Middle frontal gyrus (tissue), 1 donor: ENCODE data around the gene CDH5.

Experiments used
- DNase-seq: peaks from one replicate; pipeline ENCODE4 v3.0.0-alpha.2; 2015; ENCODE audit warnings: low spot score; ENCODE audit errors: extremely low spot score

Gene CDH5

DNA sequence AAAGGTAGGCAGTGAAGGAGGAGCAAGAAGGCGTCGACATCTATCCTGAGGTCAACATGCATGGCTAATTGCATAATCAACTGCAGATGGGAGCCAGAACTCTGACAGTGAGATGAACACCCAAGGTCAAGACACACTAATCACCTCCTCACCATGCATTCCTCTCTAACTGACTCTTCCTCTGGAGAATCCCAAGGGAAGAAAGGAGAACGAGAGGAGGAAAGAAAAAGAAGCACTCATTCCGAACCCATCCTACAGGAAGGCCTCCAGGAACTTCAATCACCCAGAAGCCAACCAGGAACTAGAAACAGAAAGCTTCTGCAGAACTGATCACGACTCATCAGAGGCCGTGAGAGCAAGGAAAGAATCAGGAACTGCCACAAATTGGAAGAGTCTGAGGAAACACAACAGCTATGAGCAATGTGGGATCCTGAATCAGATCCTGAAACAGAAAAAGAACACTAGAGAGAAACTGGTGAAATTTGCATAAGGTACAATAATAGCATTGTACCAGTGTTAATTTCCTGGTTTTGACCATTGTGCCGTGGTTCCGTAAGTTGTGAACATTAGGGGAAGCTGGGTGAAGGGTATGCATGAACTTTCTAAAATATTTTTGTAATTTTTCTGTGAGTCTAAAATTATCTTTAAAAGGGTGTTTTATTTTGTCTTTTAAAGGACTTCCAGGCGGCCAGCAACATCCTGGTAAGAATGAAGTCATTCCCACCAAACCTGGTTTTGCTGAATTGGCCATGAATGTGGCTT is 50.6 kb downstream of the CDH5 start:
- DNase-seq: no peak

DNA sequence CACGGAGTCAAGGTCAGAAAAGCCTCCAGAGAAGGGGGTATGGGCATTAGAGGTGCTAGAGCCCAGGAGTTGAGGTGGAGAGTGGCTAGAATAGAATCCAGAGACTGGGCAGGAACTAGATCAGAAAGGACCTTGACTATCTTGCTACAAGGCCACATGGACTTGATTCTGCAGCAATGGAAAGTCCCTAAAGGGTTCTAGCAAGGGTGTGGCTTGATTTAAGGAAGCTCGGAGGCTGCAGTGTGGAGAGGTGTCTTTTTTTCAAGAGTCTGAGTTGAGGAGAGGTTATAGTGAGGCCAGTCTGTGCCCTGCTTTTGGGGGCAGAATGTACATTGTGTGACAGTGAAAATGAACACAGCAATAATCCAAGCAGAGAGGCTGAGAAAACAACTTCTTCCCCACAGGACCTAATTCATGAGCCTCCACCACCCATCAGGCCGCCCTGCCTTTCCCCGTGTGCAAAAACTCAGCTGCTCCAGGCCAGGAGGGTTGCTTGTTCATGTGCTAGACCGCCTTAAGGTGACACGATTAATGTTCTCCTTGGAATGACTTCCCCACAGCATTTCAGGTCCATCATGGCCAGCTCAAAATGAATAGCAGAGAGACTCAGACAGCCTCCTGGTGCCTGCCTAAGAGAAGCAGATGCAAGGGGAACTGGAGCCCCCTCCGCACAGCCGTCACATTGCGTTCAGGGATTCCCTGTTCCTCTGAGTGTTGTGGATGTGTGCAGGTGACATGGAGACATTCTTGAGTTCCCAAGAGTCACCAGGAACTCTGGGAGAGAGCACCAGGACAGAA is 51.9 kb downstream of the CDH5 start:
- DNase-seq: no peak

DNA sequence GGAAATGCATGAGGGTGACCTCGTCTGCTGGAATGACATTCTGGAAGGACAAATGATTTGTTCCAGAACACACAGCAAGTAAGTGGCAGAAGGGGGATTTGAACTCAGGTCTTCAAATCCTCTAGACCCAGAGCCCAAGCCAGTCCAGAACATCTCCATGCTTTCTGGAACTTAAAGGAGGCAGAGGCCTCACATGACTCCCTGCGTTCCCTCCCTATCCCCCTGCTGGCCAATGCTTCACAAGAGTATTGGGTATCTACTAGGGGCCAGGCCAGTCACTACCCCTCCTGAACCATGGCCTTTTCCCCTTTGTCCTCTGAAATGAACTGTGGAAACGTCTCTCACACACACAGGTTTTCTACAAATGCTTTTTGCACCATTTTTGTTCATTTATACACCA is 53.0 kb downstream of the CDH5 start:
- no peak for DNase-seq

DNA sequence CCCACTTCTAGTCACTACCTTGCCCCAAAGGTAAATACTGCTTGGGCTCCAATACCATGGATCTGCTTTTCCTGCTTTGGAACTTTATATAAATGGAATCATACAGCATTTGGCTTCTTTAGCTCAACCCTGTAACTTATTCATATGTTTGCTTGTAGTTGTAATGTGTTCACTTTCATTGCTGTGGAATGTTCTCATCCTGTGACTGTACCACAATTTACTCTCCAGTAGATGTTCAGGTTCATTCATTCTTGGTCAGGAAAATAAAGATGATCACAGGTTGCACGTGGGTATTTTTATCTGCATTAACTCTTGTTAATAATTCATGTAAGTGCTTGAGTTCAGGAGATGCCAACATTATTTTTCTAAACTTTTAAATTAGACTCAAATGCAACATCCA is 53.9 kb downstream of the CDH5 start:
- DNase-seq: no peak

DNA sequence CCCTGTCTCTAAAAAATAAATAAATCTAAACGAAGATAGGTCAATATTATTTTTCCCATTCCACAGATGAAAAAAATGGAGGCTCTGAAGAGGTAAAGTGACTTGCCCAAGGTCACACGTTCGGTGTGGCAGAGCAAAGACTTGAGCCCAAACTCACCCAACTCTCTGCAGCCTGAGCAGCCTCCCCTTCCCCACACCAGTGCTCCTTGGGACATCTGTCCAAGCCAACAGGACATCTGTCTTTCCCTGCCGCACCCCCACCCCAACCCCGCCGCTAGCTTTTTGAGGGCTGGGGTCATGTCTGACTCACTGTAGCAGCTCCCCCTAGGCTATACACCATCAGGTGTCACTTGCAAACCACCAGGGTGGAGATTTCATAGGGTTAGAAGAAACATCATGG is 55.4 kb downstream of the CDH5 start:
- no peak for DNase-seq

DNA sequence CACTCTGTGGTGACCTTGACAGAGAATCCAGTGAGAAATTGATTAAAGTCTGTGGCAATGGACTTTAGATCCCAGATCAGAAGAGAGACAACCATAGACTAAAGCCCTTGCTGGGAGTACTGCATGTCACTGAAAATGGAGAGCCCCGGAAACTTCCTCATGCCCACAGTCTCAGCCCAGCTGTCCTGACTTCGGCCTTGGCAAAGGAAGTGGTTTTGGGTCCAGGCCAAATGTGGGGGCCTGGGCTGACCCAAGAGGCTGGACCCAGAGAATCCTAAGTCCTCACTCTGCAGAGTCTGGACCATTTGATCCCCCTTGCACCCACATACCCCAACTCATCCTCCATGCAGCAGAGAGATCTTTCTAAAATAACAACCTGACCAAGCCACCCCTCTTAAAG is 55.9 kb downstream of the CDH5 start:
- DNase-seq: no peak

DNA sequence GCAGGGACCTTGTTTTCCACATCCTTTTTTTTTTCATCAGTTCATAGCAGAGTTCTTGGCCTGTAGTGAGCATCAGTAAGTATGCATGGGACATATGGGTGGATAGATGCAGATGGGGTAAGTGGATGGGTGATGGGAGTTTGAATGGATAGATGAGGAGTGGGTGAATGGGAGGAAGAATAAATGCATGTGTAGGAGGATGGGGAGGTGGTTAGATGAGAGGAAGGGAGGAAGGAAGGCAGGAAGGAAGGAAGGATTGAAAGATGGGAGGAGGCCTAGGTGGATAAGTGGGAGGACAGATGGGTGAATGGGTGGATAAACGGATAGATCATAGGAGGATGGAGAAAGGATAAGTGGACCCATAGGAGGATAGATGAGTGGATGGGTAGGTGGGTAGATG is 56.7 kb downstream of the CDH5 start:
- no peak for DNase-seq

DNA sequence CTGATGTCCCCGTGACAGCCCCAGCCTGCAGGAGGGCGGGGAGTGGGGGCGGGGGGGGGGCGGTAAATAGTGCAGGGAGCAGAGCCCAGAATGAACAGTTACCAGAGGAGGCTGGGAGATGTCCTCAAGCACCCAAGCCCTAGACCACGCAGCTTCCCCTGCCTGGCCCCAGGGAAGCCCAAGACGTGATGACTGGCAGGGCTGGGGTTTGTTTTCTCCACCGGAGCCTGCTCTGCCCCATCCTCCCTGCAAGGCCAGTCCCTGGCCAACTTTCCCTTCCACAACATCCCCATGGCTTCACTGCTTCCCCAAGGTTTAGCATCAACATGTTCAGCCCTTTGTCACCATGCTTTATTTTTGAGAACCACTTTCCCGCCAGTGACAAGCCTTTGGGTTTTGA is 59.2 kb downstream of the CDH5 start:
- DNase-seq: no peak

DNA sequence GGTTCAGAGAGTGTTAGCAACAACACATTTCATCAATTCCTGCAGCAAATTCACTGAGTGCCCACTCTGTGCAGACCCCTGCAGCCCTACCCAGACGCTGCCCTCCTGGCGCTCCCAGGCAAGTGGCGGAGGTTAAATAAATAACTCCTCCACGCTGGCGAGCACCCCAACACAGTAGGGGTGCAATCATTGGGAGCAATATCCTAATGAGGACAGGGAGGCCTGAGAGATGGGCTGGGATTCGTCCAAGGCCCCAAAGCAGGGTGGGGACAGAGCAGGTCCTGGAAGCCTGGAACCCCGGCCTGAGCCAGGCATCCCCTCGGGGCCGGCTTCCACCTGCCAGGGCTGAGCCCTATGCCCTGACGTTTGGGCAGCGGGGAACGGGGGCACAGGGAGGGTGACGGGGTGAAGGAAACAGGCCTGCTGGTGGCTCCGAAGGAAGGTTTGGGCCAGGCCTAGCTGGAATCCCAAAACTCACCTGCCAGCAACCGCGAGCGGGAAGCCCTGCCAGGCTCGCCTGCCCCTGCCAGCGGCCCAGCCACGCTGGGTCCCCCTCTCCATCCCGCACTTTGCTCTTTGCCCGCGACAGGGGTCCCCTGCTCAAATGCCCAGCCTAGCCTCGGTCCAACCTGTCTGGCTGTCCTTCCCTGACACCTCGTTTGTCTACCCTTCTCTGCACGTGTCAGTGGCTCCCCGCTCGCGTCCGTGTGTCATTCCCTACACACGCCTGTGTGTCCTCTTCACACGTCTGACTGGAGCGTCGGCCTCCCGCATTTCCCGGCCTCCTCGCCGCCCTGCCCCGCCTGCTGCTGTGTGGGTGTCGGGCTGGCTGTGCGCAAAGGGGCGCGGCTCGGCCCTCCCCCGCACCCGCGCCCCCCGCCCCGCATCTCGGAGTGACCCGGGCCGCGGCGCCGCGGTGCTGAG is 59.9 kb downstream of the CDH5 start:
- DNase-seq: no peak

DNA sequence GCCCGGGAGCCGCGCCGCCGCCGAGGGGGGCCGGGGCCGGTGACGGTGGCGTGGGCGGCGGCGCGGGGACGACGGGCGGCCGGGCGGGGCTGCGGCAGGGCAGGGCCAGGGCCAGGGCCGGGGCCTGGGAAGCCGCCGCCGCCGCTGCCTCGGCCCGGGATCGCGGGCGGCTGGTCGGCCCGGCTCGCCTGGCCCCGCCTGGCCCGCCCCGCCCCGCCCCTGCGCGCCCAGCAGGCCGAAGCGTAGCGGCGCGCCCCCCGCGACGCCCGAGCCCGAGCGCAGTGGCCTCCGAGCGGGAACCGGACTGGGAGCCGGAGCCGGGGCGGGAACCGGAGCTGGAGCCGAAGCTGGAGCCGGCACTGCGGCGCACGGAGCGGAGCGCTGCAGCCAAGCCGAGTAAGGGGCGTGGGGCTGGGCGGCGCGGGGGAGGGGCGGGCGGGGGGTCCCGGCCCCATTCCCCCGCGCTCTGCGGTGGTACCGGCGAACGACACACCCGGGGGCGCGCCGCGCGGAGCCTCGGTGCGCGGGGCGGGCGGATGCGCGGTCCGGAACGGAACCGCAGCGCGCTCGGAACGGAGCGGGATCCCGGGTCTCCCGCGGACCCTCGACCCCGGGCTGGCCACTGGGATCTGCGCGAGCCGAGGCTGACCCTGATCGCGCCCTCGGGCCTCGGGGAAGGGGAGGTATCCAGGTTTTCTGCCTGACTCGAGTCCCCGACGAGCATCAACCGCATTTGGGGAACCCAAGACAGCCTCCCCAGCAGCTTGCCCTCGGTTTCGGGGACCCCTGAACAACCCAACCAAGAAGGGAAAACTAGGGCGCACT is 60.8 kb downstream of the CDH5 start, which contains the start of gene BEAN1:
BEAN1 (plus strand) TSS at position 260 of the 825 bp plus-strand sequence. CDS start 10,382 bp downstream, outside the sequence.
- no peak for DNase-seq

DNA sequence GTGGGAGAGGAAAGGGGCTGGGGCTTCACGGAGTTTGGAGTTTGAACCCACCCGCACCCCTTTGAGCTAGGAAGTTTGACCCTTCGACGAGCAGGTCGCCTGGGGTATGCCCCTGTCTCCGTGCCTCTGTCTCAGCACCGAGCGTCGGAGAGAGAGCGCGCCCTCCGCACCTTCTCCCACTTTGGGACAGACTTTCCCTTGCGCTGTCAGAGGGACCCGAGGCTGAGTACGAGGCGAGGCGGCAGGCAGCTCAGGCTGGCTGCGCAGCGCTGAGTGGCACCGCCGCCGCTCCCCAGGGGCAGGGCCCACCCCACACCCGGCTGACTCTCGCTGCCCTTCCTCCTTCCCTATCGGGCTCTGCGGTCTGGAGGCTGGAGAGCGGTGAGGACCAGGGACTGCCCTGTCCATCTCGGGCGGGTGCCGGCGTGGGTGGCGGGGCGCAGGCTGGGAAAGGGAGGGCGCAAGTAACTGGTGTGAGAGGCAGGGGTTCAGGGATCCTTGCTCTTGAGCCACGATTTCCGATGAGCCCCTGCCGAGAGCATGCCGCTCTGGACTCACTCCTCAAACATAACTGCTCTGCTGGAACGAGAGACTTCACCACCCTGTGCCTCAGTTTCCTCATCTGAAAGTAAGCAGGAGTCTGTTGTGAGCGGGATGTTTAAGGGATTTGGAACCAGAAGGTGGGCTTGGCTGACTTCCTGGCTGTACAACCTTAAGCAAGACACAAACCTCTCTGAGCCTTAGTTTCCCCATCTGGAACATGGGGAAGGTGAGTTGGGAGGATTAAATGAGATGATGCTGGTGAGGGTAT is 61.6 kb downstream of the CDH5 start:
- no peak for DNase-seq

DNA sequence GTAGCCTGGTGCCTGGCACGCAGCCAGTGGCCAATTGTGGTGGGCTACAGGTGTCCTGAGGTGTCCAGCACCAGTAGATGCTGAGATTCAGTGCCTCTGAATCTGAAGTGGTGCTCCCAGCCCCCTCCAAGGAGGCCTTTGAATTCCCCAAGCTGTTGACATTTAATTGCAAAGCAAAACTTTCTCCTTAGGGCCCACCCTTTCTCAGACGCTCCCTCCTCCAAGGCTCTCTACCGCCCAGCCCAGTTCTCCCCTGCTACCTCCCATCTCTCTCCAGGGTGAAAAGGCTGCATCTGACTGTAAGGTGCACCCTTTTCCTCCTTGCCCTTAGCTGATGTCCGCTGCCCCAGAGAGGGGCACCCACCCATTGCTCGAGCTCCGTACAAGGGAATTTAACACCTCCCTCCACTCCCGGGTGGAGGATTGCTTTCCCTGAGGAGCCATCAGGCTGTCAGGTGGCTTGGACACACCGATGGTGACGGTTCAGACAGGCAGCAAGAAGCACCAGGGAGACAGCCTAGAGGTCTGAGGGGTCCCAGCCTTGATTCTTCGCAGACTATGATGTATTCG is 62.3 kb downstream of the CDH5 start:
- no peak for DNase-seq

DNA sequence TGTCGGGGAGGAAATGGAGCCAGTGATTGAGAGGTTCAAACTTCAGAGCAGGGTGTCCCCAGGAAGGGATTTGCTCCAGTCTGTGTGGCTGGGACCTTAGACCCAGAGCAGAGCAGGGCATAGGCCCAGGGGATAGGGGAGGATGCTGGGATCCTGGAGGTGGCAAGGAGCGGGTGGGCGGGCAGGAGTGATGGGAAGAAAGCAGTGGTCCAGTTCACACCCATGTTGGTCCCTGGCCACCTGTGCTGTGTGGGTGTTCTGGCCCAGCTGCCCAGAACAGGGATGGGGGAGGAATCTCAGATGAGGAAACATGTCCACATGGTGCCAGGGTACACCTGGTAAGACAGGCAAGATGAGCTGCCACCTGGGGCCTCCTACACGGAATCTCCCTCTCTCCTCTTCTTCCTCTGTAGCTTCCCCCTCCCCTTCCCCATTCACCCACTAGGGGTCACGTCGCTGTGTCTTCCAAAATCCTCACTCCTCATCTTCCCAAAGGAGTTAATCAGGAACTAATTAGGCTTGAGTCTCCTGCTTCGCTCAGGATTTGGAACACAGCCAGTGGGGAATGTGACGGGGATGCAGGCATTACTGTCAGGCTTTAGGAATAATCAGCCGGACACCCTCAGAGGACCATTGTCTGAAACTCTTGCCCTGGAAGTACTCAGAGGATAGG is 62.9 kb downstream of the CDH5 start:
- DNase-seq: no peak

DNA sequence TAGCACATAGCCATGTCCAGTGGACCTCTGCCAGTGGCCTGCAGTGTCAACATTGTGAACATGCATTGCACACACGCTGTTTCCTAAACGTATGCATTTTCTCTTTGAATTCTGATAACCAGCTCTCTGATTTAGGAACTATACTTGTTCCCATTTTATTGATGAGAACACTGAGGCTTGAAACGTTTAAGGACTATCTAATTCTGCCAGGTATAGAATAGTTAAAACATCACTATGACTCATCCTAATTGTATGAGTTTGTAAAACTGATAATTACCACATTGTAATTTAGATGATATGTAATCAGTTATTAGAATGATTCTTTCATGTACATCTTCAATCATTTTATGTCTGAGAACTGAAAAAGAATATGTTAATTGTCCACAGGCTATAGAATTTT is 63.7 kb downstream of the CDH5 start:
- DNase-seq: no peak

DNA sequence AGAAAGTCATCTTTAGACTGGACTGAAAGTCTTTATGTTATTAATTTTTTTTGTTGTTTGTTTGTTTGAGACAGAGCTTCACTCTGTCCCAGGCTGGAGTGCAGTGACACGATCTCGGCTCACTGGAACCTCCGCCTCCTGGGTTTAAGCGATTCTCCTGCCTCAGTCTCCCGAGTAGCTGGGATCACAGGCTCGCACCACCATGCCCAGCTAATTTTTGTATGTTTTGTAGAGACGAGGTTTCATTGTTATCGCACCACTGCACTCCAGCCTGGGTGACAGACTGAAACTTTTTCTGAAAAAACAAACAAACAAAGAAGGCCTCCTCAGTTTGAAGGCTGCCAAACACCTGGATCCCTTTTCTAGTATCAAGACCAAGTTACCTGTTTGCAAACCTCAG is 65.3 kb downstream of the CDH5 start:
- no peak for DNase-seq

DNA sequence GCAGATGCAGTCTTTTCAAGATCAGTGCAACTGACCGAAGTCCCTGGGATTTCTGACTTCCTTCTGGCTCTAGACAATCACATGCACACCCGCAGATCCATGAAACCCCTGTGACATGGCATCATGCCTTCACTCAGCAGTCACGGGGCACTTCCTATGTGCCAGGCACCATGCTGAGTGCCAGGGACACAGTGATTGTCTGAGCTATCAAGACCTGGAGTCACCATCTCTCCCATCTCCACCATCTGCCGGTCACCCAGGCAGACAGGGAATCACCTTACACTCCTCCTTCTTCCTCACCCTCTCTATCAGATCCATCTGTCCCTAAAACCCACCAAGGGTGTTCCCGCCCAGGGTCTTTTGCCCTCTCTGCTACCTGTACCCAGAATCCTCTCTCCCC is 65.9 kb downstream of the CDH5 start:
- no peak for DNase-seq

DNA sequence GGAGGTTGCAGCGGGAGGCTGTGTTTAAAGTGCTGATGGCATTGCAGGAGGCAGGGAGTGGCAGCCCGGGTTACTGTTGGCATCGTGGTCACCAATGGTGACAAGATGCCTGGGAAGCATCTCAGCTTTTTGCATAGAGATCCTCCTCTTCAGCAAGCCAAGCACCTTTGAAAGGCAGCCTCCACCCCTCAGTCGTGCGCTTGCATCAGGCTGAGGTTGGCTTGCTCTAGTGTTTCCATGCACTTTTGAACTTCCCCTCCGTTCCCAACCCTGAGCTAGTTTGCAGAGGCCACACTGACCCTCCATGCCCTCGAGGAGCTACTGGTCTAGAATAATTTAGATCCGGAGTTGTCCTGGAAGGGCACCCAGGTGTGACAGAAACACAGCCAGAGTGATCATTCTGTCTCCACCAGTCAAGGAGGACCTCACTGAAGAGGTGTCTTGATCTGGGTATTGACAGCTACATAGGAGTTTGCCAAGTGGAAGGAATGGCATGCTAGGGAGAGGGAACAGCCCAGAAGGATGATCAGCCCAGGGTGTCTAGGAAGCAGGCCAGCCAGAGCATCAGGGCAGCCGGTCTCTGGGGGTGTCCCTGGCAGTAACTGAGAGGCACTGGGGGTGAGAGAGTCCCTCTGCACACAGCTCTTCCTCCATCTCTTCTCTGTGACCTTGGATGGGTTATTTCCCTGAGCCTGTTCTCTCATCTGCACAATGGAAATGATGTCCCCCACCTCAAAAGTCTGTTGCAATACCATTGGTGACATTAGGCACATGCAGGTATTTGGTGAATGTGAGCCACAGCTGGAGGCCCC is 68.3 kb downstream of the CDH5 start:
- DNase-seq: no peak

DNA sequence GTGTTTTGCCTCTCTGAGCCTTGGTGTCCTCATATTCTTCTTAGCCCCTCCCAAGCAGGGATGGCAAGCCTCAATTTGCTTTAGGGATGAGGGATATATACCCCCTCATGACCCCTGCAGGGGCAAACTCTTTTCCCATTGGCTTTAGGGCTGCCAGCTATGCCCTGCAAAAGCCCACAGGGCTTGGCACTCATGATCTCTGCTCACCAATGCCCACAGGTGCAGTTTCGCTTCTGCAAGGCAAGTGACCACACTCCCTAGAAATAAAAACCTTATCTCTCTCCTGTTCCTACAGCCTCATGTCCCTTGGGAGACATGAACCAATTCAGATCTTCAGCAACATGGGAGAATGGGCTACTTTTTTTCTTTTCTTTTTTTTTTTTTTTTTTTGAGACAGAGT is 69.4 kb downstream of the CDH5 start:
- no peak for DNase-seq
